GM12891 (cell line): ENCODE measurements around the gene BBLN.
"Not testable (repeated sequence)": the region's sequence is repeated elsewhere in the genome, so short reads cannot be mapped to it uniquely, and the experiment has no call there.

ENCODE experiments used
- DNase-seq: peaks from one replicate; pipeline ENCODE4 v3.0.0; 2011; ENCODE audit warnings: low spot score; ENCODE audit not compliant: insufficient read length
- FAIRE-seq: peaks from 2 replicates; lab custom pipeline; 2011; peaks lifted over from hg19 to GRCh38; lab: Jason Lieb, UNC
- PAX5 ChIP-seq: IDR thresholded peaks from 2 replicates; pipeline ENCODE4 v1.6.1; 2011; ENCODE audit warnings: low read length, moderate library complexity, mild to moderate bottlenecking; ENCODE audit not compliant: insufficient read depth, severe bottlenecking
- POLR2A ChIP-seq: IDR thresholded peaks from 2 replicates; pipeline ENCODE4 v1.6.1; 2011; ENCODE audit warnings: low read depth, low read length, control low read depth
- POLR2AphosphoS5 ChIP-seq: IDR thresholded peaks from 2 replicates; pipeline ENCODE4 v1.6.1; 2011; ENCODE audit warnings: low read depth, low read length, control low read depth
- POU2F2 ChIP-seq: IDR thresholded peaks from 2 replicates; pipeline ENCODE4 v1.6.1; 2011; ENCODE audit warnings: low read depth, mild to moderate bottlenecking, control low read depth, low read length, moderate library complexity
- SPI1 ChIP-seq: IDR thresholded peaks from 2 replicates; pipeline ENCODE4 v1.6.1; 2011; ENCODE audit warnings: low read depth, low read length, control low read depth
- TAF1 ChIP-seq: IDR thresholded peaks from 2 replicates; pipeline ENCODE4 v1.6.1; 2011; ENCODE audit warnings: low read depth, low read length, control low read depth

BBLN gene

GRCh38 chr9:128180447-128180846 lies 20.4 kb downstream of the BBLN start:
- no peak for FAIRE-seq
- no peak for TF ChIP-seq POLR2AphosphoS5
- no peak for TF ChIP-seq PAX5
- no peak for TF ChIP-seq TAF1
- TF ChIP-seq POU2F2: no peak
- no peak for TF ChIP-seq POLR2A
- TF ChIP-seq SPI1: no peak

GRCh38 chr9:128181480-128181879 lies 21.4 kb downstream of the BBLN start:
- FAIRE-seq, DNase-seq: not testable (repeated sequence)

More at GRCh38 chr9:128180447-128180846, 20.4 kb downstream of the BBLN start:
- DNase-seq: no peak

- TF ChIP-seq SPI1: no peak
- TF ChIP-seq POLR2AphosphoS5: no peak
- FAIRE-seq (no peak), DNase-seq (no peak)
These were observed 23.0 kb downstream of the BBLN start for GRCh38 chr9:128182893-128183588.

DNA sequence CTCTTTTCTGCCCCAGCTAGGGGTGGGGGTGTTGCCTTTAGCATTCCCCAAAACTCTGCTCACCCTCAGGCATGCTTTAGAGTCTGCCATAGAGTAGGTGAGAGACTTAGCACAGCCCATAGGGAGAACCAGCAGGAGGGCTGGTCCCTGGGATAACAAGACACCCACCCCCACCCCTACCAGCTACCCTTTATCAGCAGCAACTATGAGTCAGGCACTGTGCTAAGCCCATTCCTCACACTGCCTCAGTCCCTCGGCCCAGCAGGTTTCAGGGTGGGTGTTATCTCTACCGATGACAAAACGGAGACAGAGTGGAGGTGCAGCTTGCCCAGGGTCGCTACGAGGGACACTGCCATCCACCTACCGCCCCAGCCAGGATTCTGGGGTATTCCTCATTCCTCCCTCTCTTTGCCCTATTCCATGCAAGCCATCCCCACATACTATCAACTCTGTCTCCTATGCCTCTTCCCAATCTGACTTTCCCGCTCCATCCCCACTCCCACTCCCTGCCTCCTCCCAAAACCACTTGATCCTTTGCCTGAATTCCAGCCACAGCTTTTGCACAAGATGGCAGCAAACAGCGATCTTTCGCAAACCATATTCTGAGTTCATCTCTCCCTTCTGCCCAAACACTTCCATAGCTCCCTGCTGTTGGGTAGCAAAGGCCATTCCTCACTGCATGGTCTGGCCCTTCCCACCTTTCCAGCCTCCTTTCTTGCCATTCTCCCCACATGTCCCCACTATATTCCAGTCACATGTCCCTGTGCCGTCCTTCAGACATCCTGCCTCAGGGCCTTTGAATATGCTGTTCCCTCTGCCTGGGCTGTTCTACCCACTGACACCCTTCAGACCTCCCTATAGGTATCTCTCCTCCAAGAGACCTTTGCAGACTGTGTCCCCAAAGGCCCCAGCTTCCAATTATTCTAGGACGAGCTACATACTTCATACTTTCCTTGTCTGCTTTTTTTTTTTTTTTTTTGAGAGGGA lies 26.2 kb downstream of the BBLN start:
- DNase-seq (no peak), FAIRE-seq (no peak)
- TF ChIP-seq TAF1 (no peak), POLR2A (no peak), SPI1 (no peak), POU2F2 (no peak), POLR2AphosphoS5 (no peak), PAX5 (no peak)

- DNase-seq (no peak), FAIRE-seq (no peak)
- TF ChIP-seq PAX5 (no peak), TAF1 (no peak), SPI1 (no peak), POU2F2 (no peak), POLR2AphosphoS5 (no peak), POLR2A (no peak)
These were observed 27.3 kb downstream of the BBLN start for GRCh38 chr9:128187361-128187760.

DNA sequence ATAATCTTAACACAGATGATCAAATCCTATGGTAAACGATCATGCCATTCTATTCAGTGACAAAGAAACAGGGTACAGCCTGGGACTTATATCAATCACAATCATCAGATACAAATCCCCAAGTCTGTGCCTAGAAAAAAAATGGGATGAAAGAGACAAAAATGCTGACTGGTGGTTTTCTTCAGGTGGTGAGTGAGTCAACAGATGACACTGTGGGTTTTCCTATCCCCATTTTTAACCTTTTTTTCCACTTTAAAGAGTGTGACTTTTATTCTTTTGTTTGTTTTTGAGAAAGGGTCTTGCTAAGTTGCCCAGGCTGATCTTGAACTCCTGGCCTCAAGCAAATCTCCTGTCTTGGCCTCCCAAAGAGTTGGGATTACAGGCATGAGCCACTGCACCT lies 28.1 kb downstream of the BBLN start:
- no peak for TF ChIP-seq SPI1
- no peak for FAIRE-seq
- no peak for DNase-seq

DNA sequence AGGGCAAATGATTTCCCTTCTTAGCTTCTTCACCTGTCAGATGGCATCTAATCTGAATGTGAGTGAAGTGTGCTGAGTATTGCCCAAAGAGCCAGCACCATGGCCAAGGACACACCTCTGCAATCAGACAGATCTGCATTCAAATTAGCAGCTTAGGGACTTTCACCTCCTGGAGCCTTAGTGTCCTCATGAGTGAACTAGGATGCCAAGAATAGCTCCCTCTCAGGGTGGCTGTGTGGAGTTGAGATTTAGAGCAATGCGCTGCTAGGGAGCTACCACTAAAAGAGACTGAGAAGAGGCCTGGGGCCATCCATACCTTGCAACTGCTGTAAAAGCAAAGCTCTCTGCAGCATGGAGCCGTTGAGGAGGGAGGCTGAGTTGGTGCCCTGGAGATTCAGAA lies 29.9 kb downstream of the BBLN start:
- DNase-seq: no peak
- no peak for TF ChIP-seq POLR2AphosphoS5
- peak; percentile 54; the same call in 1 of the 2 replicates for TF ChIP-seq POU2F2
- FAIRE-seq: no peak

- DNase-seq (no peak), FAIRE-seq (peak; percentile 20)
- TF ChIP-seq SPI1: peak; percentile 46
- TF ChIP-seq POLR2AphosphoS5: no peak
These were observed 30.7 kb downstream of the BBLN start for GRCh38 chr9:128190516-128191405.

DNA sequence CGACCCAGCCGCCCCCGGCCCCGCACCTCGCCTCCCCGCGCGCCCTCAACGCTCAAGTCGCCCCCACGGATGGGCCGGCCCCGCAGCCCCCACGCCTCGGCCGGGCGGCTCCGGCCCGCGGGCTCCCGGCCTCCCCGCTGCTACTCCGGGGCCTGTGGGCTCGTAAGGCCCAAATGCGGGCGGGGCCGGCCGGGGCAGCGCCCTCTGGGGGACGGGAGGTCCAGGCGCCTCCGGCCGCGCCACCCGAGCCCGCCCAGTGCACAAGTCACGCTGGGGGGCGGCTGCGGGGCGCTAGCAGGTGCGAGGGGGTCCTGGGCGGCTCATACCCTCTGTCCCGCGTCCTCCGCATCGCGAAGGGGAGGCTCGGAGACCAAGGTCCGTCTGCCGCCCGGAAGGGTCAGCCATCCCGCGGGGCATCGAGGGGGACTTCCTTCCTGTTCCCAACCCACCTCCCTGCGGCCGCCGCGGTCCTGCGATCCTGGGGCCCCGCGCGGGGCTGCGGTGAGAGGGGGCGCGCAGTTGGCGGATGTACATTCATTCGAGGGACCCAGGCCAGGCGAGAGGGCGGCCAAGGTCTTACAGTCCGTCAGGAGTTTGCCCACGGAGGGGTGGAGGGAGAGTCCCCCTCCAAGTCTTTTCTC lies 31.5 kb downstream of the BBLN start, which contains the start of gene CIZ1:
CIZ1 (minus strand) TSS at position 167 of the 641 bp plus-strand sequence. CDS start 715 bp downstream, outside the sequence.
- DNase-seq (peak; percentile 93), FAIRE-seq (no peak)
- TF ChIP-seq SPI1 (0 out of 2 replicates have a peak, but pooled peaks have one; percentile 9), TAF1 (no peak; the same call in none of the 2 replicates), POLR2A (peak; percentile 22; the same call in 1 of the 2 replicates), PAX5 (no peak), POU2F2 (no peak), POLR2AphosphoS5 (no peak)
